HG03039 (cell line): ENCODE measurements around the gene CHODL.

Experiments used
- ATAC-seq: cut with Tn5 transposase; IDR thresholded peaks from one replicate; pipeline ENCODE4 v1.9.1; 2021; ENCODE audit warnings: mild to moderate bottlenecking, moderate library complexity; ENCODE audit not compliant: unreplicated experiment

CHODL gene, protein sequence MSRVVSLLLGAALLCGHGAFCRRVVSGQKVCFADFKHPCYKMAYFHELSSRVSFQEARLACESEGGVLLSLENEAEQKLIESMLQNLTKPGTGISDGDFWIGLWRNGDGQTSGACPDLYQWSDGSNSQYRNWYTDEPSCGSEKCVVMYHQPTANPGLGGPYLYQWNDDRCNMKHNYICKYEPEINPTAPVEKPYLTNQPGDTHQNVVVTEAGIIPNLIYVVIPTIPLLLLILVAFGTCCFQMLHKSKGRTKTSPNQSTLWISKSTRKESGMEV

DNA sequence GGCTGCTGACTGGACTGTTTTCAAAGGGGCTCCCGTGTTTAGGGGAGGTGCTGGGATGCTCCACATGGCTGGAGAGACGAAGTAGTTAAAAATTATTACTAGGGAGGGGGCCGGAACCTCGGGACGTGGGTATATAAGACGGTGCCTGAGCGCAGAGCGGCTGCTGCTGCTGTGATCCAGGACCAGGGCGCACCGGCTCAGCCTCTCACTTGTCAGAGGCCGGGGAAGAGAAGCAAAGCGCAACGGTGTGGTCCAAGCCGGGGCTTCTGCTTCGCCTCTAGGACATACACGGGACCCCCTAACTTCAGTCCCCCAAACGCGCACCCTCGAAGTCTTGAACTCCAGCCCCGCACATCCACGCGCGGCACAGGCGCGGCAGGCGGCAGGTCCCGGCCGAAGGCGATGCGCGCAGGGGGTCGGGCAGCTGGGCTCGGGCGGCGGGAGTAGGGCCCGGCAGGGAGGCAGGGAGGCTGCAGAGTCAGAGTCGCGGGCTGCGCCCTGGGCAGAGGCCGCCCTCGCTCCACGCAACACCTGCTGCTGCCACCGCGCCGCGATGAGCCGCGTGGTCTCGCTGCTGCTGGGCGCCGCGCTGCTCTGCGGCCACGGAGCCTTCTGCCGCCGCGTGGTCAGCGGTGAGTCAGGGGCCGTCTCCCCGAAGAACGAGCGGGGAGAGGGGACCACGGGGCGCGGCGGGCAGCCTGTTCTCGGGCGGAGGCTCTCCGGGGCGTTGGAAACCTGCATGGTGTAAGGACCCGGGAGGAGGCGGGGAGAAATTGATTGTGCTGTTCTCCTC is at the start of gene CHODL:
Gene CHODL, plus strand, starts transcription at position 163 of the 793 bp plus-strand sequence. Its CDS starts 391 bp downstream, at position 554.
- no peak for ATAC-seq

GRCh38 chr21:18204931-18205330 is 39.7 kb upstream of the CHODL start:
- no peak for ATAC-seq

DNA sequence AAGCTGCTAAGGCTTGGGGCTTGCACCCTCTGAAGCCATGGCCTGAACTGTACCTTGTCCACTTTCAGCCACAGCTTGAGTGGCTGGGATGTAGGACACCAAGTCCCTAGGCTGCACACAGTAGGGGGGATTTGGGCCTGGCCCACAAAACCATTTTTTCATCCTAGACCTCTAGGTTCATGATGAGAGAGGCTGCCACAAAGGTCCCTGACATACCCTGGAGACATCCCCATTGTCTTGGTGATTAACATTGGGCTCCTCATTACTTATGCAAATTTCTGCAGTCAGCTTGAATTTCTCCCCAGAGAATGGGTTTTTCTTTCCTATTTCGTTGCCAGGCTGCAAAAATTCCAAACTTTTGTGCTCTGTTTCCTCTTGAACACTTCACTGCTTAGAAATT is 26.3 kb upstream of the CHODL start:
- ATAC-seq: no peak

GRCh38 chr21:18220498-18220897 is 24.1 kb upstream of the CHODL start:
- no peak for ATAC-seq

DNA sequence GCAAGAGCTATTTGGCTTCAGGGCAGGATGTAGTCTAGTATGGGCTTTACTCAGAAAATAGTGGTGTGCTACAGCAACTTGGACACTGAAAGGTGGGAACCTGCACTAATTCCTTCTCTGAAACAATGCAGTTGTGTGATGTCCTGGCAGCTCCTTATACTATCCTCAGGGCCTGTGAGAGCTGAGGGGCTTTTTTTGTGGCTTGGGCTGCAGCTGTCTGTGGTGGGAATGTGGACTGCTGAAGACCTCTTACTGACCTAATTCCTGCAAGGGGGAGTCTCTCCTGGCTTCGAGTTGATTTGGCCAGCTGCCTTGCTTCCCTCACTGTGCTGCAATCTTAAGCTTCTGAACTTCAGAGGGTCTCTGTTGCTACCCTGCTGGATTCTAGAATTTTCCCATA is 22.3 kb upstream of the CHODL start:
- ATAC-seq: no peak

DNA sequence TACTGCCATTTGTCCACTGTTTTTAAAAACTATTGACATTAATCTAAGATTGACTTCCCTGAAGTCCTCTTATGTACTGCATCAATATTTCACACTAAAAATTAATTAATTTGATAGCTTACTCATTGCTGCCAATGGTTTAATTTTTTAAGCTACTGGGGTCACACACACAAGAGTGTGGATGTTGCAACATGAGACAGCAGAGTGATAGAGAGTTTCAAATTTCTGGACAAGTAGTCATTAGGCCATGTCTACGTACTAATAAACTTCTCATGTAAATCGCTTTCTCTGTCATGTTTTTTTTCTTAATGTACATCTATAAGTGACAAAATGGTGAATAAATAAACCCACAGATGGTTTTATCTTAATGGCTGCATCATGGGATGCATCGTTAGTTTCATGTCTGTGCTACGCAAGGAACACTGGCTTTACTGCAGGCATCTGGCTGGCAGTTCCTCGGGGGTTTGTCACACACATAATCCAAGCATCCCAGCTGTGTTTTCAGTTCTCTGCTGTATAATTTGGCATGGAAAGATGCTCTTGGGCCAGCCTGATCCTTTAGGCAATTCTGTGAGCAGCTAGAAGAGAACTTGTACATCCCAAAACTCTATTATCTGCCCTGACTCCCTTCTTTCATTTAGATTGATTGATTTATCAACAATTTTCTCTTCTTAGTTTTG is 16.4 kb upstream of the CHODL start:
- ATAC-seq: no peak

DNA sequence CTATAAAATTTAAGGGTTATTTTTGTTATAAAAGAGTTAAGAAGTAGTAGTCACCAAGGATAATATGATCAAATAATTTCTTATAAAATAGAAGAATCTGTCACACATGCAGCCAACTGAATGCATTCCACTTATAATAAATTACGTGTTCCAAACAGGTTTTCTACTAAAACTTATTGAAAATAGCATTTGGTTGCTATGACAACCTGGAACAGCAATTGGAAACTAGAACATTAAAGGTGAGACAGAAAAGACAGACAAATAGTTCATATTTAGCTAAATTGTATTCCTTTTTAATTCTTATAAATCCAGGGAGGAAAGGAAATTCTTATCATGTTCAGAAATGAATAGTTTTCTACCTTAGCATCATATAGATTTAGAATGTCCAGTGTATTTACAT is 9.1 kb upstream of the CHODL start:
- ATAC-seq: no peak

DNA sequence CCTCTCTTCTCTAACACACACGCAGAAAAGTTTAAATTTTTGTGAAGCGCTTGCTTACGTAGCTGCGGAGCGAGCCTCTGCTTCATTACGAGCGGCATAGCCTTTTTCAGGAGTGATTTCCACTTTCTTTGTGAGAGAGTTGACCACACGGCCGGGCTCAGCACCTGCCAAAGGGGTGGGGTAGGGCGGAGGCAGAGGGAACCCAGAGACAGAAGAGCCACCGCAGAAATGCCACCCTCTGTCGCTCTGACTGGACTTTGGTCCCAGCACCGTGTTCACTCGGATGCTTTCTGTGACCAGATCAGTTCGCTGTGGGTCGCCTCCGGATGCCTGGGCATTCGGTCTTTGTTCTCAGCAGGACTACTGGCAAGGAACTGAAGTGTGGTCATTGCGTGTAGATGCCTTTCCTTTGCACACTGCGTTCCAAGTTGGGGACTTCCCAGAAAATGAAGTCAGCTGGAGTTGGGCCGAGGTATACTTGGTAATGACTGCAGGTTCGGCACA is 883 bp downstream of the CHODL start:
- no peak for ATAC-seq

DNA sequence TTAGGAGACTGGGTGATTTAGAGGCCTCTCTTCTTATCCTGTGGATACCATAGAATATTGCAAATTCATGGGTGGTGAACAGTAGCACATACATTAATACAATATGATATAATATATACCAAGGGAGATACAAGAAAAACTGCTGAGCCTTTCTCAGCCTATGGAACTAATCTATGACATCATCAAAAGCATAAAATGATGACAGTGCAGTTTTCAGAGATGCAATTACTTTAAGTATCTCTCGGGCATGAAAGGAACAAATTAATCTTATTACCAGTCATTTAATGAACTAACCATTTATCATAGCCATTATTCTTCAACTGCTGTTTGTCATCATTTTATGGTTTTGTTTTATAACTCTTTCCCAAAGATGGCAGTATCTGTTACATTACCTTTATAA is 3.5 kb downstream of the CHODL start:
- ATAC-seq: no peak

- no peak for ATAC-seq
These were observed 5.0 kb downstream of the CHODL start for GRCh38 chr21:18249672-18250071.

GRCh38 chr21:18251065-18251464 is 6.4 kb downstream of the CHODL start:
- no peak for ATAC-seq

DNA sequence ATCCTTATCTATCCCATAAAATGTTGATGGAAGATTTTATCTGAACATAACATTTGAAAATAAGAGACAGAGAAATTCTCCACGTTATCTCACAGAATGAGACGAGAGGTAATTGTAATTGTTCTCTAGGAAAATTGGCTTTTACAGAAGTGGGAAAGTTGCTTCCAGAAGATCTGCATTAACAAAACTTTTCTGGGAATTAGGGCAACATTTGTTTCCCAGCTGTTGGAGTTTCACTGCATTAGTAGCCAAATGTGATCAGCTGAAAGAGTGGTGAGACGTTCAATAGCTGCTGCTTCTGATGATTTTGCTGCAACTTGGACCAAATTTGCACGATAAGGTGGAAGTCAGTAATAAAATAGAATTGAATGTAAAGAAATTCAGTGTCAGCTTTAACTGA is 7.6 kb downstream of the CHODL start:
- ATAC-seq: no peak

DNA sequence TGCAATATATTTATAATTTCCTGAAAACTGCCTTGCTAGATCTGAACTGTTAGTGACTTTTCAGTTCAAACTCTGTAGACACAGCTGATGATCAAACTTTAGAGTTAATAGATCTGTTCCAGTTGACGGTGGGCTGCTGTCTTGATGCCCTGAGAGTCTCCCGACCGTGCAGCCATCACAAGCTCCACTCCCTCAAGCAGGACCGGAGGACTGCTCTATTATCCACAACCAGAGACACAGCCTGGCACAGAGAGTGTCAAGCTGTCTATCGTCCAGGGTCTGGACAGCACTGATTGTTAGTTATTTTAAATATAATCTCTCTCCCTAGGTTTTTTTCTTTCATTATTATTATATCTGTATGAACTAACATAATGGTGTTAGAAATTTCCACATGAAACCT is 8.0 kb downstream of the CHODL start:
- ATAC-seq: no peak

- no peak for ATAC-seq
These were observed 8.6 kb downstream of the CHODL start for GRCh38 chr21:18253221-18253620.

DNA sequence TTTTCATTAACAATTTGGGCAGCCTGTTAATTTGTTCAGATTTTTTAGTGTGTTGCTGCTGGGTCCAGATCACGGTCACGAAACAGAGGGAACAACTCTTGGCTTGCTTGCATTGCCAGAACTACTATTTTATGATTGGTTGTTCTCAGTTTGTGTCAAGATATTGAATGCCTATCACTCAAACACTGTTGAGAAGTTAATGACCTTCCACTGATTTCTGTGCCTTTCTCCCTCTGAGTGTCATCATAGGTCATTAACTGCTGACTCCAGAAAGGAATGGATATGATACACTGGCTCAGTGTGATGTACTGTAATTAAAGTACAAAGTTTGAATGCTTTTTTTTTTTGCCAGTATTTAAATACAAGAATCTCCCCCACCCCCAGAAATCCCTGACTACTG is 9.2 kb downstream of the CHODL start:
- ATAC-seq: no peak

GRCh38 chr21:18265944-18266343 is 21.3 kb downstream of the CHODL start:
- ATAC-seq: no peak

DNA sequence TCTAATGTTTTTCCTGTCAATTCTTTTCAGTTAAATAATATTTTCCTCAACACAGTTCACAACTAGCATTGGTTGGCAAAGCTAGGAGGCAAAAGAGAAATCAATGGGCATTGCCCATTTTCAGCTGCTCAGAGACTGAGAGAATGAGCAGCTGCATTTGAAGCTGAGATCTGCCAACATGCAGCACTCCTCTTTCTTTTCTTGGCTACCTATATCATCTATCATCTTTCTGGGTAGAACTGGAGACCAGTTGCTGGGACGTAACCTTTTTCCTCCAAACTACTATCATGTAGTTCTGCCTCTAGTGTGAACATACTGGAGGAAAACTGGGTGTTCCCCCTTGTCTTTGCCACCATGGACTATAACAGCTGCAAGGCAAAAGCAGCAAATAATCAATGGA is 22.9 kb downstream of the CHODL start:
- ATAC-seq: no peak

DNA sequence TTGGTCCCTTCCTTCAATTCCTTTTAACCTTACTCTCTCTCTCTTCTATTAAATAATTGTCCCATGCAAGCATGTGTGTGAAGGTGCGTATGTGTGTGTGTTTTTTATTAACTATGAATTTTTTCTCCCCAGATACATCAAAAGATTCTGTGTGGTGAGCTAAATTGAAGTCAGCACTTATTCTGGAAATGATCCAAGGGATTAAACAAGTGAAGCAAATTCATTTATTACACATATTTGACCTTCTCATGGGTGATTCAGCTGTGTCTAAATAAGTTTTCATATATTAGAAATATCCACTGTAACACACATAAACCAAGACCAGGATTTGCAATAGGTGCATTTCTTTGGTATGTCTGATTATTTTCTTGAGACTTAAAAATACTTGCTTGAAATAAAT is 24.3 kb downstream of the CHODL start:
- ATAC-seq: no peak

DNA sequence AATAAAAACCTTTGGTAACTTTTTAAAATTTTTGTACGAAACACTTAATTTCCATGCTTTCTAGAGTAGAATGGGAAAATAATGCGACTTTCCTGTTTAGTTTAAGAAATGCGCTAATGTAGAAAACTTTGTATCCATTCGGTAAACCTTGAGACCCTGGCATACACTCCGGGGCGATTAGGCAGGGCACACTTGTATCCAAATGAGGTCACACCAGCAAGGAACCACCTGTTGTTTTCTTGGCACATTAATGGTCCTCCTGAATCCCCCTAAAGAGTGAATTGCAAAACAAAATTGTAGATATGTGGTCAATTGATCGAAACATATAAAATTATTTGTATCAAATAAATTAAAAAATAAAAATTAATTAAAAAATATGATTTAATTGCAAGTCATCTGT is 25.2 kb downstream of the CHODL start:
- no peak for ATAC-seq

DNA sequence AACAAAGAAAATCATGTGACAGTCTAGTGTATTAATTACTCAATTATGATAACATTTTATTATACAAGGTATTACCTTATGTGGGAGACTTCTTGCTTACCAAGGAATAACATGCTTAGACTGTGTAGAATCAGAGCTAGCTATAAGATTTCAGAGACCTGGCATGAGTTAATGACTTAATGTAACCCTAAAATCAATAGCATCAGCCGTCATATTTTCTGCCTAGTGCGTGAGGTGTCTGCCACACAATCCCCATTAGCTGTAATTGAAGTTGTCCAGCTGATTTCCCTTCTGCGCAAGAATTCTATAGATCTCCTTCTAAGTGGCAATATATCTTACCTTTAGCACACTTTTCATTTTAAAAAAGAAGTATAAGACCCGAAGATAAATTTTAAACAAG is 28.8 kb downstream of the CHODL start:
- no peak for ATAC-seq

- no peak for ATAC-seq
These were observed 29.7 kb downstream of the CHODL start for GRCh38 chr21:18274370-18274769.

- ATAC-seq: no peak
These were observed 31.1 kb downstream of the CHODL start for GRCh38 chr21:18275781-18276180.
